SK-N-SH treated with all-trans-retinoic acid at 6 μM for 48 hours (cell line): Measurements from ENCODE around the gene GLI2.

Experiments
- BACH2 ChIP-seq: fragments of 250-450 bp; sonication (Bioruptor Pico); IDR thresholded peaks from 2 replicates; pipeline ENCODE4 v1.9.0; 2021; ENCODE audit warnings: mild to moderate bottlenecking, borderline replicate concordance
- CREB5 ChIP-seq: fragments of 250-450 bp; sonication (Bioruptor Pico); IDR thresholded peaks from 2 replicates; pipeline ENCODE4 v1.5.1; 2020; ENCODE audit warnings: low read depth, mild to moderate bottlenecking, moderate library complexity
- CSDC2 ChIP-seq: fragments of 250-450 bp; sonication (Bioruptor Pico); IDR thresholded peaks from 2 replicates; pipeline ENCODE4 v1.5.0; 2020; ENCODE audit warnings: mild to moderate bottlenecking, moderate library complexity
- CSRNP3 ChIP-seq: fragments of 250-450 bp; sonication (Bioruptor Pico); IDR thresholded peaks from 2 replicates; pipeline ENCODE4 v1.5.1; 2021; ENCODE audit warnings: mild to moderate bottlenecking, moderate library complexity
- ESRRG ChIP-seq: fragments of 250-450 bp; sonication (Bioruptor Pico); IDR thresholded peaks from 2 replicates; pipeline ENCODE4 v1.6.1; 2021; ENCODE audit warnings: mild to moderate bottlenecking
- ISL1 ChIP-seq: fragments of 250-450 bp; sonication (Bioruptor Pico); IDR thresholded peaks from 2 replicates; pipeline ENCODE4 v2.1.2; 2022; ENCODE audit warnings: mild to moderate bottlenecking, moderate library complexity
- PATZ1 ChIP-seq: fragments of 250-450 bp; sonication (Bioruptor Pico); IDR thresholded peaks from 2 replicates; pipeline ENCODE4 v1.8.0; 2020; ENCODE audit warnings: mild to moderate bottlenecking, moderate library complexity, borderline replicate concordance
- POU6F1 ChIP-seq: fragments of 250-450 bp; sonication (Bioruptor Pico); IDR thresholded peaks from 2 replicates; pipeline ENCODE4 v1.8.0; 2021; ENCODE audit warnings: low read depth, mild to moderate bottlenecking, moderate library complexity, borderline replicate concordance
- RARB ChIP-seq: fragments of 250-450 bp; sonication (Bioruptor Pico); IDR thresholded peaks from 2 replicates; pipeline ENCODE4 v1.8.0; 2021; ENCODE audit warnings: mild to moderate bottlenecking, moderate library complexity
- SNAI2 ChIP-seq: fragments of 250-450 bp; sonication (Bioruptor Pico); IDR thresholded peaks from 2 replicates; pipeline ENCODE4 v1.5.0; 2020; ENCODE audit warnings: mild to moderate bottlenecking, moderate library complexity
- ZC3H10 ChIP-seq: fragments of 250-450 bp; sonication (Bioruptor Pico); IDR thresholded peaks from 2 replicates; pipeline ENCODE4 v1.5.1; 2021; ENCODE audit warnings: mild to moderate bottlenecking, moderate library complexity
- ZFP30 ChIP-seq: fragments of 450-650 bp; formaldehyde crosslinking; IDR thresholded peaks from 2 replicates; pipeline ENCODE4 v1.5.0; 2022; ENCODE audit warnings: mild to moderate bottlenecking, moderate library complexity
- ZNF70 ChIP-seq: fragments of 450-650 bp; formaldehyde crosslinking; IDR thresholded peaks from 2 replicates; pipeline ENCODE4 v1.5.0; 2020; ENCODE audit warnings: mild to moderate bottlenecking, moderate library complexity

GRCh38 chr2:120747281-120747680, 11.6 kb downstream of the GLI2 start:
- TF ChIP-seq CSDC2 (CRISPR knock-in tag) (no peak), ZC3H10 (no peak), CSRNP3 (CRISPR knock-in tag) (no peak), ESRRG (CRISPR knock-in tag) (no peak), POU6F1 (CRISPR knock-in tag) (no peak), PATZ1 (CRISPR knock-in tag) (no peak), ISL1 (CRISPR knock-in tag) (no peak), CREB5 (CRISPR knock-in tag) (no peak), BACH2 (CRISPR knock-in tag) (no peak), SNAI2 (no peak), RARB (CRISPR knock-in tag) (no peak), ZNF70 (no peak), ZFP30 (CRISPR knock-in tag) (no peak)
